Upper lobe of left lung (tissue), 6 donors: ENCODE data around the gene NFATC3. TPM values are rescaled to one million over a fixed set of nuclear protein-coding genes. Genes with fewer than 3 reads are reported as not detected.

Experiments used
- ATAC-seq, 2 donors: fragments of 200-7000 bp; cut with Tn5 transposase; one replicate each; pipeline ENCODE4 v1.9.1; 2022; ENCODE audit warnings: mild to moderate bottlenecking in 2 of 2, moderate library complexity in 2 of 2; ENCODE audit not compliant: low FRiP score in 2 of 2
- DNase-seq, 2 donors: peaks; one replicate each; pipeline ENCODE4 v3.0.0-alpha.2; 2019 to 2020
- H3K27ac ChIP-seq, 4 donors: fragments of 200-600 bp; sonication (generic); one replicate each; pipeline ENCODE4 v1.5.1; 2016 to 2019
- H3K27me3 ChIP-seq, 4 donors: fragments of 200-600 bp; sonication (generic); one replicate each; pipeline ENCODE4 v1.5.1; 2017 to 2019
- H3K36me3 ChIP-seq, 4 donors: fragments of 200-600 bp; sonication (generic); one replicate each; pipeline ENCODE4 v1.5.1; 2016 to 2019
- H3K4me1 ChIP-seq, 4 donors: fragments of 200-600 bp; sonication (generic); one replicate each; pipeline ENCODE4 v1.5.1; 2018 to 2019
- H3K4me3 ChIP-seq, 4 donors: fragments of 200-600 bp; sonication (generic); one replicate each; pipeline ENCODE4 v1.5.1; 2017 to 2019; ENCODE audit warnings: mild to moderate bottlenecking in 2 of 4, moderate library complexity in 1 of 4
- H3K9me3 ChIP-seq, 4 donors: fragments of 200-600 bp; sonication (generic); one replicate each; pipeline ENCODE4 v1.5.1; 2018 to 2019
- CTCF ChIP-seq, 6 experiments: fragments of 450-650 bp in 4 of 6; fragments of 200-600 bp in 2 of 6; sonication (generic) in 2 of 6; IDR thresholded peaks; one replicate each; pipeline ENCODE4 v1.5.1; 2016 to 2019; ENCODE audit warnings: antibody characterized with exemption in 6 of 6
- EP300 ChIP-seq, 4 donors: sonication (generic); formaldehyde crosslinking; IDR thresholded peaks; one replicate each; pipeline ENCODE4 v1.5.1; 2017; ENCODE audit warnings: antibody characterized with exemption in 4 of 4, control low read depth in 2 of 4
- POLR2A ChIP-seq, 4 donors: fragments of 450-650 bp; IDR thresholded peaks; one replicate each; pipeline ENCODE4 v1.5.1; 2016 to 2017; ENCODE audit warnings: antibody characterized with exemption in 4 of 4, mild to moderate bottlenecking in 2 of 4
- POLR2AphosphoS5 ChIP-seq, 2 donors: sonication (generic); formaldehyde crosslinking; IDR thresholded peaks; one replicate each; pipeline ENCODE4 v1.5.1; 2017; ENCODE audit warnings: antibody characterized with exemption in 2 of 2
- WGBS, 2 donors: methylation state at CpG; one replicate each; pipeline ENCODE4 v1.1.5; 2017 to 2018; 5-methylcytosine and 5-hydroxymethylcytosine counted together
- small RNA-seq, 4 donors: library from RNA; depleted of rRNA; stranded (forward); fragments of <200 nt; gene quantifications; one replicate each; pipeline ENCODE3, GENCODE V24; 2016
- total RNA-seq, 6 donors: library from RNA; depleted of rRNA in 4 of 6; stranded (reverse); fragments of >200 nt in 4 of 6; gene quantifications; one replicate each; pipeline versions ENCODE4 v1.1.0 to v1.2.1, GENCODE V29; 2016 to 2021
- donor health status: DM: no; HTN: no; CAD: no; lungs with moderate emphysema.
- donor health status: DM: no; HTN: yes; CAD: no; lungs with severe emphysema.

NFATC3 gene
- total RNA-seq, 6 donors from 2014 or later, result 49.1 to 95.3 (median 68.0) TPM

- Histone ChIP-seq H3K27ac (peak overlapping the region; percentile 57 to 77 (median 66)), H3K27me3 (no peaks in the 10 kb centered on the region), H3K4me3 (no peak overlapping the region), H3K36me3 (peaks cover 0 to 32% (median 10%) of the 10 kb centered on the region in 4 donors), H3K9me3 (no peaks in the 10 kb centered on the region), H3K4me1 (peaks cover 20 to 55% (median 31%) of the 10 kb centered on the region in 4 donors)
- TF ChIP-seq POLR2A (IDR thresholded peaks at IDR 0.05) (no peak), CTCF (IDR thresholded peaks at IDR 0.05) (no peak), POLR2AphosphoS5 (IDR thresholded peaks at IDR 0.05) (no peak)
- DNase-seq, result no peak
- no peak for ATAC-seq
- 32 to 44% methylated on average over 4 of the region's 4 CpGs for WGBS, 2 donors
Measured at GRCh38 chr16:68275611-68276191, 190.5 kb downstream of the NFATC3 start.

GRCh38 chr16:68276223-68276622 is 191.1 kb downstream of the NFATC3 start:
- DNase-seq, result no peak
- Histone ChIP-seq H3K27me3 (no peaks in the 10 kb centered on the region), H3K36me3 (peaks cover 0 to 32% (median 11%) of the 10 kb centered on the region in 4 donors), H3K9me3 (no peaks in the 10 kb centered on the region), H3K4me1 (peaks cover 16 to 51% (median 31%) of the 10 kb centered on the region in 4 donors), H3K27ac (peak overlapping the region; percentile 57 to 77 (median 66)), H3K4me3 (no peak overlapping the region)
- WGBS, 2 donors, result 46 to 50% methylated on average over 3 of the region's 3 CpGs
- ATAC-seq, result peak in 1 of 2 donors; percentile 77
- TF ChIP-seq CTCF (IDR thresholded peaks at IDR 0.05) (no peak), EP300 (IDR thresholded peaks at IDR 0.05) (peak in 1 of 4 donors; percentile 46), POLR2A (IDR thresholded peaks at IDR 0.05) (no peak)

Small RNA genes lying within 50 kb of the gene (small RNA-seq; reads per million reads assigned to genes)
- gene RF00019 (0 reads per million in 4 donors), gene RF00554 (0 reads per million in 4 donors)

Other genes with a start within 250 kb of the NFATC3 start
- gene THAP11, start 243.1 kb upstream of the NFATC3 start, total RNA-seq, result 10 to 100 TPM; 28.3 to 66.3 (median 34.3) TPM
- 100 to 1,000 TPM in 2 of 6 donors, 10 to 100 TPM in 4; 50.2 to 203 (median 78.3) TPM for gene NUTF2, start 238.4 kb upstream of the NFATC3 start, total RNA-seq
- 100 to 1,000 TPM in 1 of 6 donors, 10 to 100 TPM in 5; 30.6 to 201 (median 50.6) TPM for gene CENPT, start 237.7 kb upstream of the NFATC3 start, total RNA-seq
- gene EDC4, start 212.3 kb upstream of the NFATC3 start, total RNA-seq, result 100 to 1,000 TPM in 1 of 6 donors, 10 to 100 TPM in 5; 41.6 to 101 (median 65.0) TPM
- gene NRN1L, start 200.5 kb upstream of the NFATC3 start, total RNA-seq, result 1 to 10 TPM in 5 of 6 donors, not detected in 1; 1.6 to 4.2 (median 2.3) TPM
- gene PSKH1, start 192.1 kb upstream of the NFATC3 start, total RNA-seq, result 10 to 100 TPM; 21.9 to 36.5 (median 31.5) TPM
- gene CTRL, start 153.5 kb upstream of the NFATC3 start, total RNA-seq, result 1 to 10 TPM; 1.6 to 4.2 (median 2.4) TPM
- 100 to 1,000 TPM in 1 of 6 donors, 10 to 100 TPM in 5; 48.2 to 106 (median 60.6) TPM for gene PSMB10, start 148.5 kb upstream of the NFATC3 start, total RNA-seq
- gene LCAT, start 141.2 kb upstream of the NFATC3 start, total RNA-seq, result 100 to 1,000 TPM in 1 of 6 donors, 10 to 100 TPM in 5; 21.9 to 117 (median 26.1) TPM
- 100 to 1,000 TPM in 3 of 6 donors, 10 to 100 TPM in 3; 54.6 to 276 (median 98.3) TPM for gene SLC12A4, start 116.7 kb upstream of the NFATC3 start, total RNA-seq
- 1 to 10 TPM in 1 of 6 donors, under 1 TPM in 3, not detected in 2; 0.15 to 1.0 (median 0.30) TPM for gene DPEP3, start 104.9 kb upstream of the NFATC3 start, total RNA-seq
- gene DPEP2, start 85.9 kb upstream of the NFATC3 start, total RNA-seq, result 10 to 100 TPM in 5 of 6 donors, 1 to 10 TPM in 1; 7.1 to 56.6 (median 23.0) TPM
- not detected for gene DPEP2NB, start 69.5 kb upstream of the NFATC3 start, total RNA-seq
- gene DDX28, start 62.1 kb upstream of the NFATC3 start, total RNA-seq, result 10 to 100 TPM in 4 of 6 donors, 1 to 10 TPM in 2; 4.4 to 13.2 (median 12.1) TPM
- 10 to 100 TPM; 12.7 to 28.3 (median 16.8) TPM for gene DUS2, start 62.1 kb upstream of the NFATC3 start, total RNA-seq
- gene ESRP2, start 150.8 kb downstream of the NFATC3 start, total RNA-seq, result 100 to 1,000 TPM in 1 of 6 donors, 10 to 100 TPM in 5; 54.2 to 102 (median 64.4) TPM
- gene PLA2G15, start 160.0 kb downstream of the NFATC3 start, total RNA-seq, result 10 to 100 TPM; 25.6 to 84.8 (median 57.5) TPM
- gene SLC7A6, start 179.2 kb downstream of the NFATC3 start, total RNA-seq, result 100 to 1,000 TPM in 1 of 6 donors, 10 to 100 TPM in 5; 44.9 to 109 (median 49.5) TPM
- 10 to 100 TPM in 5 of 6 donors, 1 to 10 TPM in 1; 9.9 to 35.6 (median 18.5) TPM for gene SLC7A6OS, start 225.6 kb downstream of the NFATC3 start, total RNA-seq
- gene PRMT7, start 225.6 kb downstream of the NFATC3 start, total RNA-seq, result 100 to 1,000 TPM in 1 of 6 donors, 10 to 100 TPM in 5; 26.9 to 166 (median 38.8) TPM